ENCODE results near the gene TBX2. TPM values are rescaled to one million over a fixed set of nuclear protein-coding genes. Genes with fewer than 3 reads are reported as not detected.

Gene TBX2
- total RNA-seq, 2 donors from 2014 or later = 0.08 TPM; not detected in 1

- Mint-ChIP-seq H3K9me3 (no peaks in the 10 kb centered on the region), H3K4me3 (no peak overlapping the region), H3K27me3 (peaks cover 55 to 61% of the 10 kb centered on the region in 2 donors), H3K4me1 (ENCODE audit: low read depth in 2 of 2) (peaks cover 14 to 17% of the 10 kb centered on the region in 2 donors), H3K27ac (no peak overlapping the region), H3K36me3 (peaks cover 4% of the 10 kb centered on the region)
- DNase-seq (ENCODE audit: low spot score) = no peak
- ATAC-seq = no peak
These were observed 54.1 kb downstream of the TBX2 start for GRCh38 chr17:61453566-61454380.

- no peak overlapping the region for H3K27ac Mint-ChIP-seq
- peaks cover 14 to 17% of the 10 kb centered on the region in 2 donors for H3K4me1 Mint-ChIP-seq (ENCODE audit: low read depth in 2 of 2)
- H3K27me3 Mint-ChIP-seq = peaks cover 64 to 70% of the 10 kb centered on the region in 2 donors
- DNase-seq (ENCODE audit: low spot score) (no peak), ATAC-seq (no peak)
- no peaks in the 10 kb centered on the region for H3K9me3 Mint-ChIP-seq
- H3K4me3 Mint-ChIP-seq = no peak overlapping the region
- peaks cover 4% of the 10 kb centered on the region for H3K36me3 Mint-ChIP-seq
These were observed 55.0 kb downstream of the TBX2 start for GRCh38 chr17:61454381-61455323.

- Mint-ChIP-seq H3K27me3 (peaks cover 65 to 70% of the 10 kb centered on the region in 2 donors), H3K36me3 (peaks cover 4% of the 10 kb centered on the region), H3K4me1 (ENCODE audit: low read depth in 2 of 2) (peaks cover 14 to 17% of the 10 kb centered on the region in 2 donors), H3K27ac (no peak overlapping the region), H3K9me3 (no peaks in the 10 kb centered on the region), H3K4me3 (no peak overlapping the region)
- ATAC-seq (peak in 1 of 2 donors; percentile 11), DNase-seq (ENCODE audit: low spot score) (no peak)
These were observed 55.8 kb downstream of the TBX2 start for GRCh38 chr17:61455324-61456060.

- no peak overlapping the region for H3K27ac Mint-ChIP-seq
- no peaks in the 10 kb centered on the region for H3K9me3 Mint-ChIP-seq
- no peak for DNase-seq (ENCODE audit: low spot score)
- ATAC-seq = no peak
- H3K36me3 Mint-ChIP-seq = peaks cover 4% of the 10 kb centered on the region
- H3K4me1 Mint-ChIP-seq (ENCODE audit: low read depth in 2 of 2) = peaks cover 14 to 15% of the 10 kb centered on the region in 2 donors
- H3K4me3 Mint-ChIP-seq = no peak overlapping the region
- peaks cover 63 to 70% of the 10 kb centered on the region in 2 donors for H3K27me3 Mint-ChIP-seq
These were observed 56.5 kb downstream of the TBX2 start for GRCh38 chr17:61456061-61456681.

- Mint-ChIP-seq H3K4me3 (no peak overlapping the region), H3K27me3 (peaks cover 67 to 76% of the 10 kb centered on the region in 2 donors), H3K9me3 (no peaks in the 10 kb centered on the region), H3K36me3 (peaks cover 4% of the 10 kb centered on the region), H3K27ac (no peak overlapping the region), H3K4me1 (ENCODE audit: low read depth in 2 of 2) (peaks cover 15 to 16% of the 10 kb centered on the region in 2 donors)
- DNase-seq (ENCODE audit: low spot score) = no peak
- no peak for ATAC-seq
These were observed 57.1 kb downstream of the TBX2 start for GRCh38 chr17:61456688-61457225.

GRCh38 chr17:61457226-61457983 lies 57.8 kb downstream of the TBX2 start:
- Mint-ChIP-seq H3K36me3 (peaks cover 4% of the 10 kb centered on the region), H3K4me1 (ENCODE audit: low read depth in 2 of 2) (peaks cover 15 to 19% of the 10 kb centered on the region in 2 donors), H3K9me3 (no peaks in the 10 kb centered on the region), H3K27me3 (peaks cover 66 to 81% of the 10 kb centered on the region in 2 donors), H3K4me3 (no peak overlapping the region), H3K27ac (no peak overlapping the region)
- no peak for DNase-seq (ENCODE audit: low spot score)
- ATAC-seq = no peak

- ATAC-seq = no peak
- peaks cover 65 to 81% of the 10 kb centered on the region in 2 donors for H3K27me3 Mint-ChIP-seq
- DNase-seq (ENCODE audit: low spot score) = no peak
- H3K9me3 Mint-ChIP-seq = no peaks in the 10 kb centered on the region
- H3K4me3 Mint-ChIP-seq = no peak overlapping the region
- no peak overlapping the region for H3K27ac Mint-ChIP-seq
- H3K36me3 Mint-ChIP-seq = peaks cover 4% of the 10 kb centered on the region
- peaks cover 15 to 19% of the 10 kb centered on the region in 2 donors for H3K4me1 Mint-ChIP-seq (ENCODE audit: low read depth in 2 of 2)
These were observed 58.4 kb downstream of the TBX2 start for GRCh38 chr17:61458000-61458399.

GRCh38 chr17:61458421-61459141 lies 58.9 kb downstream of the TBX2 start:
- ATAC-seq = no peak
- Mint-ChIP-seq H3K27me3 (peaks cover 63 to 75% of the 10 kb centered on the region in 2 donors), H3K27ac (no peak overlapping the region), H3K9me3 (no peaks in the 10 kb centered on the region), H3K4me1 (ENCODE audit: low read depth in 2 of 2) (peaks cover 15 to 17% of the 10 kb centered on the region in 2 donors), H3K4me3 (no peak overlapping the region), H3K36me3 (peaks cover 4% of the 10 kb centered on the region)
- no peak for DNase-seq (ENCODE audit: low spot score)

Other genes with a start within 250 kb of the TBX2 start
- not detected for gene TBX4, start 52.6 kb downstream of the TBX2 start, total RNA-seq
- gene NACA2, start 191.4 kb downstream of the TBX2 start, total RNA-seq = not detected